Ishikawa (cell line): Measurements from ENCODE around the gene COX6A1.

Experiments used
- EP300 ChIP-seq: IDR thresholded peaks from 2 replicates; pipeline ENCODE4 v1.6.1; 2012; ENCODE audit warnings: borderline replicate concordance
- NFIC ChIP-seq: IDR thresholded peaks from 2 replicates; pipeline ENCODE4 v1.6.1; 2012
- RAD21 ChIP-seq: IDR thresholded peaks from 2 replicates; pipeline ENCODE4 v1.6.1; 2012; ENCODE audit warnings: low read depth
- TF ChIP-seq, protein P1 (sequence below): IDR thresholded peaks from 2 replicates; pipeline ENCODE4 v1.6.1; 2012; ENCODE audit warnings: low read depth, mild to moderate bottlenecking

DNA sequence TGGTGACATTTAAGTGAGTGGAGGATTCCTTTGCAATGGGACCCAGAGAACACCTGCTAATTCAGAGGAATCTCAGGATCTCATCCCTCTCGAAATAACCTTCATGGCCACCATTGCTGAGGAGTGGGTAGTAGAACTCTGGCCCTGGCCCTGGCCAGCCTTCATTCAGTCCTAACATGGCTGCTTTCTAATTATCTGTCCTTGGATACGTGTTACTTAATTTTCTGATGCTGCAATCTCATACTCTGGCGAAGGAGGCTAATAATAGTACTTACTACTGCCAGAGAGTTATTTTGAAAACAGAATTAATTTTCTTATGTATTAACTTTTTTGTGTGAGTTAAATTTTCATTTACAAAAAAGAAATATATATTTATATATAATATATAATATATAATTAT lies 12.1 kb upstream of the COX6A1 start:
- TF ChIP-seq NFIC, result no peak
- no peak for TF ChIP-seq EP300
- TF ChIP-seq, protein P1, sequence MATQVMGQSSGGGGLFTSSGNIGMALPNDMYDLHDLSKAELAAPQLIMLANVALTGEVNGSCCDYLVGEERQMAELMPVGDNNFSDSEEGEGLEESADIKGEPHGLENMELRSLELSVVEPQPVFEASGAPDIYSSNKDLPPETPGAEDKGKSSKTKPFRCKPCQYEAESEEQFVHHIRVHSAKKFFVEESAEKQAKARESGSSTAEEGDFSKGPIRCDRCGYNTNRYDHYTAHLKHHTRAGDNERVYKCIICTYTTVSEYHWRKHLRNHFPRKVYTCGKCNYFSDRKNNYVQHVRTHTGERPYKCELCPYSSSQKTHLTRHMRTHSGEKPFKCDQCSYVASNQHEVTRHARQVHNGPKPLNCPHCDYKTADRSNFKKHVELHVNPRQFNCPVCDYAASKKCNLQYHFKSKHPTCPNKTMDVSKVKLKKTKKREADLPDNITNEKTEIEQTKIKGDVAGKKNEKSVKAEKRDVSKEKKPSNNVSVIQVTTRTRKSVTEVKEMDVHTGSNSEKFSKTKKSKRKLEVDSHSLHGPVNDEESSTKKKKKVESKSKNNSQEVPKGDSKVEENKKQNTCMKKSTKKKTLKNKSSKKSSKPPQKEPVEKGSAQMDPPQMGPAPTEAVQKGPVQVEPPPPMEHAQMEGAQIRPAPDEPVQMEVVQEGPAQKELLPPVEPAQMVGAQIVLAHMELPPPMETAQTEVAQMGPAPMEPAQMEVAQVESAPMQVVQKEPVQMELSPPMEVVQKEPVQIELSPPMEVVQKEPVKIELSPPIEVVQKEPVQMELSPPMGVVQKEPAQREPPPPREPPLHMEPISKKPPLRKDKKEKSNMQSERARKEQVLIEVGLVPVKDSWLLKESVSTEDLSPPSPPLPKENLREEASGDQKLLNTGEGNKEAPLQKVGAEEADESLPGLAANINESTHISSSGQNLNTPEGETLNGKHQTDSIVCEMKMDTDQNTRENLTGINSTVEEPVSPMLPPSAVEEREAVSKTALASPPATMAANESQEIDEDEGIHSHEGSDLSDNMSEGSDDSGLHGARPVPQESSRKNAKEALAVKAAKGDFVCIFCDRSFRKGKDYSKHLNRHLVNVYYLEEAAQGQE, result no peak
- TF ChIP-seq RAD21, result no peak
